ENCODE data around the gene PLCB1. TPM values are rescaled to one million over a fixed set of nuclear protein-coding genes. Genes with fewer than 3 reads are reported as not detected.

PLCB1 gene
- total RNA-seq, 1 experiment from 2014 or later: 4.4 TPM

- H2AFZ ChIP-seq (ENCODE audit: low read length): no peak overlapping the region
- H3K9me2 ChIP-seq (replicated peaks; ENCODE audit: low read length): no peaks in the 10 kb centered on the region
- CTCF ChIA-PET: no interaction called here
- H3K4me3 ChIP-seq (ENCODE audit: low read length): no peak overlapping the region
- no peaks in the 10 kb centered on the region for H3K79me2 ChIP-seq (ENCODE audit: low read length)
- intact Hi-C loops (cut with micrococcal nuclease): no loop called here
- no peaks in the 10 kb centered on the region for H4K20me1 ChIP-seq (ENCODE audit: low read length)
- H3K4me1 ChIP-seq (ENCODE audit: insufficient read depth, low read length): no peaks in the 10 kb centered on the region
- H3K4me2 ChIP-seq (ENCODE audit: low read length): no peak overlapping the region
- no peak for ATAC-seq
- TF ChIP-seq, protein P1, sequence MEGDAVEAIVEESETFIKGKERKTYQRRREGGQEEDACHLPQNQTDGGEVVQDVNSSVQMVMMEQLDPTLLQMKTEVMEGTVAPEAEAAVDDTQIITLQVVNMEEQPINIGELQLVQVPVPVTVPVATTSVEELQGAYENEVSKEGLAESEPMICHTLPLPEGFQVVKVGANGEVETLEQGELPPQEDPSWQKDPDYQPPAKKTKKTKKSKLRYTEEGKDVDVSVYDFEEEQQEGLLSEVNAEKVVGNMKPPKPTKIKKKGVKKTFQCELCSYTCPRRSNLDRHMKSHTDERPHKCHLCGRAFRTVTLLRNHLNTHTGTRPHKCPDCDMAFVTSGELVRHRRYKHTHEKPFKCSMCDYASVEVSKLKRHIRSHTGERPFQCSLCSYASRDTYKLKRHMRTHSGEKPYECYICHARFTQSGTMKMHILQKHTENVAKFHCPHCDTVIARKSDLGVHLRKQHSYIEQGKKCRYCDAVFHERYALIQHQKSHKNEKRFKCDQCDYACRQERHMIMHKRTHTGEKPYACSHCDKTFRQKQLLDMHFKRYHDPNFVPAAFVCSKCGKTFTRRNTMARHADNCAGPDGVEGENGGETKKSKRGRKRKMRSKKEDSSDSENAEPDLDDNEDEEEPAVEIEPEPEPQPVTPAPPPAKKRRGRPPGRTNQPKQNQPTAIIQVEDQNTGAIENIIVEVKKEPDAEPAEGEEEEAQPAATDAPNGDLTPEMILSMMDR (conservative IDR thresholded peaks at IDR 0.05; ENCODE audit: low read depth, low read length): no peak
- no peak for TF ChIP-seq EZH2phosphoT487 (IDR thresholded peaks at IDR 0.05; ENCODE audit: borderline replicate concordance, low read length)
- TF ChIP-seq EZH2 (IDR thresholded peaks at IDR 0.05; ENCODE audit: low read length, unreplicated experiment): no peak
- no peak overlapping the region for H3K9ac ChIP-seq (ENCODE audit: low read length)
- DNase-seq: no peak
- no peaks in the 10 kb centered on the region for H3K36me3 ChIP-seq (ENCODE audit: low read depth, low read length)
- POLR2A ChIA-PET (ENCODE audit: unreplicated experiment): no interaction called here
- no TSS peak for BruUV-seq (replicated peaks)
- H3K27me3 ChIP-seq (ENCODE audit: low read length): no peaks in the 10 kb centered on the region
- no peaks in the 10 kb centered on the region for H3K9me3 ChIP-seq (ENCODE audit: low read length)
- H3K27ac ChIP-seq (ENCODE audit: low read length): no peak overlapping the region
- H3F3A ChIP-seq (ENCODE audit: low read length, unreplicated experiment): no peaks in the 10 kb centered on the region
Observed at GRCh38 chr20:8834851-8835250, 702.8 kb downstream of the PLCB1 start.

DNA sequence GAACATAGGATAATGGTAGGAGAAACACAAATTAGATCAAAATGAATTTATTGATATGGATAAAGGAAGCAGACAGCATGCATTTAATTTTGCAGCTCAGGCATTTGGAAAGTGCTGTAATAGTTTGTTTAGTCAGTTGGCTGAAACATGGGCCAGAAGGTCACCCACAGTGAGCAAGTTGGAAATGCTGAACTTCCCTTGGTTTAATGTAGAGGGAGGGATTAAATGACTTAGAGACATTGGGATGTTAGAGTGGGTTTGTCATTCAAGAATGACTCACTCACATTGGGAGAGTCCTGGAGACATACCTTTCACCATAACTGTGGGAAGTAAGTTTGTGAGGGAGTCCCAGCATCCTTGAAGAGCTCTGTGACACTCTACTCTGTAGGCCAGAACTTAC is 705.3 kb downstream of the PLCB1 start:
- Histone ChIP-seq H3F3A (ENCODE audit: low read length, unreplicated experiment) (no peaks in the 10 kb centered on the region), H3K4me3 (ENCODE audit: low read length) (no peak overlapping the region), H3K27ac (ENCODE audit: low read length) (no peak overlapping the region), H3K4me1 (ENCODE audit: insufficient read depth, low read length) (no peaks in the 10 kb centered on the region), H2AFZ (ENCODE audit: low read length) (no peak overlapping the region), H3K9me3 (ENCODE audit: low read length) (no peaks in the 10 kb centered on the region), H3K9me2 (replicated peaks; ENCODE audit: low read length) (no peaks in the 10 kb centered on the region), H3K36me3 (ENCODE audit: low read depth, low read length) (no peaks in the 10 kb centered on the region), H3K4me2 (ENCODE audit: low read length) (no peak overlapping the region), H3K9ac (ENCODE audit: low read length) (no peak overlapping the region), H3K27me3 (ENCODE audit: low read length) (no peaks in the 10 kb centered on the region), H3K79me2 (ENCODE audit: low read length) (no peaks in the 10 kb centered on the region), H4K20me1 (ENCODE audit: low read length) (no peaks in the 10 kb centered on the region)
- intact Hi-C loops (cut with micrococcal nuclease): no loop called here
- CTCF ChIA-PET: no interaction called here
- TF ChIP-seq, protein P1 (conservative IDR thresholded peaks at IDR 0.05; ENCODE audit: low read depth, low read length): no peak
- TF ChIP-seq EZH2 (IDR thresholded peaks at IDR 0.05; ENCODE audit: low read length, unreplicated experiment): no peak
- no peak for TF ChIP-seq EZH2phosphoT487 (IDR thresholded peaks at IDR 0.05; ENCODE audit: borderline replicate concordance, low read length)
- DNase-seq: peak; percentile 35
- POLR2A ChIA-PET (ENCODE audit: unreplicated experiment): no interaction called here
- BruUV-seq (replicated peaks): no TSS peak
- peak; percentile 15; the same call in 1 of the 2 replicates for ATAC-seq

- Histone ChIP-seq H3K4me2 (ENCODE audit: low read length) (no peak overlapping the region), H3K9me3 (ENCODE audit: low read length) (no peaks in the 10 kb centered on the region), H3F3A (ENCODE audit: low read length, unreplicated experiment) (no peaks in the 10 kb centered on the region), H3K79me2 (ENCODE audit: low read length) (no peaks in the 10 kb centered on the region), H3K4me1 (ENCODE audit: insufficient read depth, low read length) (no peaks in the 10 kb centered on the region), H3K36me3 (ENCODE audit: low read depth, low read length) (no peaks in the 10 kb centered on the region), H4K20me1 (ENCODE audit: low read length) (no peaks in the 10 kb centered on the region), H3K27me3 (ENCODE audit: low read length) (no peaks in the 10 kb centered on the region), H2AFZ (ENCODE audit: low read length) (no peak overlapping the region), H3K27ac (ENCODE audit: low read length) (no peak overlapping the region), H3K9ac (ENCODE audit: low read length) (no peak overlapping the region), H3K4me3 (ENCODE audit: low read length) (no peak overlapping the region), H3K9me2 (replicated peaks; ENCODE audit: low read length) (no peaks in the 10 kb centered on the region)
- intact Hi-C loops (cut with micrococcal nuclease): no loop called here
- no peak for DNase-seq
- ChIA-PET CTCF (interaction anchor here (0.5 kb wide), 1 partner anchor 1061 kb away, joined by 3 read pairs; no protein-coding TSS in a partner anchor), POLR2A (ENCODE audit: unreplicated experiment) (no interaction called here)
- no TSS peak for BruUV-seq (replicated peaks)
- no peak for ATAC-seq
- TF ChIP-seq, protein P1 (conservative IDR thresholded peaks at IDR 0.05; ENCODE audit: low read depth, low read length): no peak
- TF ChIP-seq EZH2 (IDR thresholded peaks at IDR 0.05; ENCODE audit: low read length, unreplicated experiment) (no peak), EZH2phosphoT487 (IDR thresholded peaks at IDR 0.05; ENCODE audit: borderline replicate concordance, low read length) (no peak)
Observed at GRCh38 chr20:8842525-8842924, 710.5 kb downstream of the PLCB1 start.

Measured in PC-3 (cell line).